Stimulated activated CD4-positive, alpha-beta T cell treated with anti-CD3 and anti-CD28 coated beads, Interleukin-12 subunit alpha, Interleukin-12 subunit beta, amount 100 ng/mL, for 4 hours (primary cell): ENCODE measurements around the gene SAYSD1.

Experiments
- DNase-seq: peaks from one replicate; pipeline ENCODE4 v3.0.0-alpha.2; 2020

SAYSD1 gene

GRCh38 chr6:39076623-39077535 is 38.1 kb downstream of the SAYSD1 start:
- DNase-seq, result no peak

GRCh38 chr6:39075807-39076622 is 39.0 kb downstream of the SAYSD1 start:
- DNase-seq, result no peak

- DNase-seq, result no peak
These were observed 39.8 kb downstream of the SAYSD1 start for GRCh38 chr6:39075010-39075686.

- DNase-seq, result no peak
These were observed 40.5 kb downstream of the SAYSD1 start for GRCh38 chr6:39074486-39074885.

- no peak for DNase-seq
These were observed 41.3 kb downstream of the SAYSD1 start for GRCh38 chr6:39073471-39074355.

GRCh38 chr6:39072830-39073229 is 42.2 kb downstream of the SAYSD1 start:
- DNase-seq, result no peak

- no peak for DNase-seq
These were observed 46.6 kb downstream of the SAYSD1 start for GRCh38 chr6:39068391-39068790.

- DNase-seq, result no peak
These were observed 49.4 kb downstream of the SAYSD1 start for GRCh38 chr6:39065561-39065960.

GRCh38 chr6:39063526-39063925 is 51.5 kb downstream of the SAYSD1 start:
- DNase-seq, result no peak

GRCh38 chr6:39062014-39062740 is 52.8 kb downstream of the SAYSD1 start:
- no peak for DNase-seq

- DNase-seq, result no peak
These were observed 53.4 kb downstream of the SAYSD1 start for GRCh38 chr6:39061588-39061987.

GRCh38 chr6:39061182-39061581 is 53.8 kb downstream of the SAYSD1 start:
- no peak for DNase-seq

- no peak for DNase-seq
These were observed 54.4 kb downstream of the SAYSD1 start for GRCh38 chr6:39060467-39061160.

GRCh38 chr6:39059496-39060310 is 55.3 kb downstream of the SAYSD1 start:
- no peak for DNase-seq

- DNase-seq, result no peak
These were observed 56.4 kb downstream of the SAYSD1 start for GRCh38 chr6:39058471-39059147.

- no peak for DNase-seq
These were observed 57.5 kb downstream of the SAYSD1 start for GRCh38 chr6:39057251-39058155.

- DNase-seq, result no peak
These were observed 58.3 kb downstream of the SAYSD1 start for GRCh38 chr6:39056681-39057080.

GRCh38 chr6:39056191-39056590 is 58.8 kb downstream of the SAYSD1 start:
- no peak for DNase-seq
